ENCODE data around the gene ACTR8.

DNA sequence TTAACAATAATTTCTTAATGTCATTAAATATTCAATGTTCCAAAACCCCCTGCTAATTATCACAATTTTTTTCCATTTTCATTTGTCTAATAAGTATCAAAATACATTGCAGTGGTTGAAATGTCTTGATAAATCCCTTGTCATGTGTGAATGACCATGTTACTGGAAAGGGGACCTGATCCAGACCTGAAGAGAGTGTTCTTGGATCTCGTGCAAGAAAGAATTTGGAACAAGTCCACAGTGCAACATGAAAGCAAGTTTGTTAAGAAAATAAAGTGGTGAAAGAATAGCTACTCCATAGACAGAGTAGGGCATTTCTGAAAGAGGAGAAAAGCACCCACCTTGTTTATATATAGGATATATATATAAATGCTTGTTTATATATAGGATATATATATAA lies 20.1 kb upstream of the ACTR8 start:
- TF ChIP-seq EZH2 (IDR thresholded peaks at IDR 0.05; ENCODE audit: borderline replicate concordance, low read depth, low read length, severe bottlenecking), result no peak
- TF ChIP-seq, protein P1, sequence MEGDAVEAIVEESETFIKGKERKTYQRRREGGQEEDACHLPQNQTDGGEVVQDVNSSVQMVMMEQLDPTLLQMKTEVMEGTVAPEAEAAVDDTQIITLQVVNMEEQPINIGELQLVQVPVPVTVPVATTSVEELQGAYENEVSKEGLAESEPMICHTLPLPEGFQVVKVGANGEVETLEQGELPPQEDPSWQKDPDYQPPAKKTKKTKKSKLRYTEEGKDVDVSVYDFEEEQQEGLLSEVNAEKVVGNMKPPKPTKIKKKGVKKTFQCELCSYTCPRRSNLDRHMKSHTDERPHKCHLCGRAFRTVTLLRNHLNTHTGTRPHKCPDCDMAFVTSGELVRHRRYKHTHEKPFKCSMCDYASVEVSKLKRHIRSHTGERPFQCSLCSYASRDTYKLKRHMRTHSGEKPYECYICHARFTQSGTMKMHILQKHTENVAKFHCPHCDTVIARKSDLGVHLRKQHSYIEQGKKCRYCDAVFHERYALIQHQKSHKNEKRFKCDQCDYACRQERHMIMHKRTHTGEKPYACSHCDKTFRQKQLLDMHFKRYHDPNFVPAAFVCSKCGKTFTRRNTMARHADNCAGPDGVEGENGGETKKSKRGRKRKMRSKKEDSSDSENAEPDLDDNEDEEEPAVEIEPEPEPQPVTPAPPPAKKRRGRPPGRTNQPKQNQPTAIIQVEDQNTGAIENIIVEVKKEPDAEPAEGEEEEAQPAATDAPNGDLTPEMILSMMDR (IDR thresholded peaks at IDR 0.05; ENCODE audit: borderline replicate concordance, extremely low read depth, low read length, poor library complexity, severe bottlenecking), result no peak

Data from DND-41 (cell line).